T follicular helper cell (primary cell): ENCODE measurements around the gene GNG12.

ENCODE experiments used
- DNase-seq: peaks from one replicate; pipeline ENCODE4 v3.0.0-alpha.2; 2020; ENCODE audit warnings: low read depth

Gene GNG12

DNA sequence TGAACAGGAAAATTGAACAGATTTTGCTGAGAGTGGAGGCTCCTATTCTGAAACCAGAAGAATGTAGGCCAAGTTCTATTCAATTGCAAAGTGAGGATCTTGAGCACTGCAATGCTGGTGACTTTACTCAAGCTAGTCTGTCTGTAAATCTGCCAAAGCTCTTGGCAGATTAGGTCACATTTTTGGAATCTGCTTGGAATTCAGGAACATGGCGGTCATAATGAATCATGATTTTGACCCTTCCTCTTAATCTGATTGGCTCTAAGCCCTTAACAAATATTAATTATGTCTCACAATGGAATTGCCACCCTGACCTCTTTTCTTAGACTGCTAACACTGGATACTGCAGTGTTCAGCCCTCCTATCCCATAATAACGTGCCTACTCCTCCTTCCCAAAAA is 7.2 kb upstream of the GNG12 start:
- DNase-seq = no peak

DNA sequence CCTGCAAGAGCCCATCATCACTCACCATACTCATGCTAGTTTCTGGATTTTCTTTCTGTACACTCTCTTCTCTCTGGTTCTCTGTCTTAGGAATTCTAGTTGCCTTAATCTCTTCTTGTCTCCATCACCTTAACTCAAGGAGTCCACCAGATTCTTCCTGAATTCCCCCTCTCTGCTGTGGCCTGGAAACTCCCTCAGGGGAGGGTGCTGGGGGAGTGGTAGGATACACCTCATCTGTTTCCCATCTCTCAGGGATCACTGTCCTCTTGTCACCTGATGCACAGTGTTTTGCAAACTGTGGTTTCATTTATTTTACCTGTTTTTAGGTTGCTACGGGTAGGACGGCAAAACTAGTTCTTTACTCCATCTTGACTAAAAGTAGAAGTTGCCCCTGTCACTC is 6.6 kb upstream of the GNG12 start:
- no peak for DNase-seq

DNA sequence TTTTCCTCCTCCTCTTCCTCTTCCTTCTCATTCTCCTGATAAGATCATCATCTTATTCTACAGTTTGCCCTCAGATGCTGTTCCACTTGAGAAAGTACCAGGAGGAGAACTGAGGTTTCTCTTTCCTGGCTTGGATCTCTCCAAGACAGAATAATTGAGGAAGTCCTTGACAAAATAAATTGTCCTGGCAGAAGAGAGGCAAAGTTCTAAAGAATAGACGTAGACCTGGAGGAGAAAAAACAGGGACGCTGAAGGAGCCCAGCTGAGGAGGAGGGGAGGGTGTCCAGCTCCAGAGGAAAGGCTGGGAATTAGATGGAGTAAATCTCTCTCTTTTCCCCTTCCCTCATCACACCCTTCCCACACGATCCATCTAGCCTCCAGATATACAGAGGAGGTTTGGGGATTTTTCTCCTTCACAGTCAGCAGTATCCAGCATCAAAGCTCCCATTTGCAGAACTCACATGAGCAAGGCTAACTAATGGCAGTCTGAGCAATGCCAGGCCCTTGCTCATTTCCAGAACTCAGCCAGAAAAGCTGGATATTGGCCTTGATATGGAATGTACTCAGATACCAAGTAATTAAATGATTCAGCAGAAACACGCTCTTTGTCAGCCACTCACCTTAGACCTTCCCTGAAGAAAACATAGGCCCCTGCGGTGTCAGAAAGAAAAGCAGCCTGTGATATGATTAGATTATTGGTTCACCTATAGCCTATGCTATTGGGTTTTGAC is 5.1 kb upstream of the GNG12 start:
- DNase-seq = no peak

DNA sequence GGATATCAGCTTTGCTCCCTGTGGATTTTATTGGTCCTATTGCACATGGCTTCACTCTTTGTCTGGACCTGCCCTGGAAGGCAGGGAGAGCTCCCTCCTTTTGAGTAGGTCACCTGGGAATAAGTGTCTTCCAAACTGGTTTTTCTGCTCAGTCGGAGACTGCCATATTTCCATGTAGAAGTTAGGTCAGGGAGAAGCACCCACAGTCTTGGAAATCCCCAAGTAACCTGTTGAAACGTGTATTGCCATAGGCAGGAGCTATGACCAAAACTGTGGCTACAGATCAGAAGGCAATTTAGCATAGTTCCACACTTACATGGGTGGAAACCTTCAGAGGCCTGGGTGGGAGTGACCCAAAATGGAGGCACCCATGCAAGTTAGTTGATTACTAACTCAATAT is 3.5 kb upstream of the GNG12 start:
- DNase-seq = no peak

DNA sequence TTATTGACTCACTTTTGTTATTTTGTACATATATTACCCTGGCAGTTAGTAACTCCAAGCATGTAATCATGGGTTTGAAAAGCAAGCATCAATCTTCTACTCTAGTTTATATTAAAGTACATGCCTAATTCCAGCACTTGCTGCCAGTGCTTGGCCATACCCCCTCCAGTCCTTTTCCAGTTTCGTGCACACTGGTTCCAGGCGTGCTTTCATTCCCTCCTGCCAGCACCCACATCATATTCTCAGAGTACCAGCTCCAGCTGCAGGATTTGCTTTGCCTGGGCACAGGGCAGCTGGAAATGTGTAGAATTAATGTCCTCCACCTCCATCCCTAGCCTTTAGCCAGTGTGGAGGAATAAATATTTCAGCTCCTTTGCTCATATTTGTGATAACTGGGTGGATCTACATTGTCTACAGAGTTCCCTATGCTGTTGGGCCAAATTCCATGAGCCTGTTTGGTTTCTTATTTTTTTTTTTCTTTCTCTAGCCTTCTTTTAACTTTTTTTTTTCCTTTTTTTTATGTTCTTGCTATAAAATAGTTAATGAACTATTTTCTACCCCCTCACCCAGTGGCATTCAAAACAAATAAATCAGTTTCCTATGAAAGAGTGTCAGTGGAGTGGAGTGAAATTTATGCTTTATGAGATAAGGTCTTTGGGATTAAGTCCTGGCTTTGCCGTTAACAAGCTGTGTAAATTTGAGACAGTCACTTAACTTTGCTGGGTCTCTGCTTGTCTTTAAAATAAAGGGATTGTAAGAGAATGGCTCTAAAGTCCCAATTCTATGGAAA is 2.6 kb upstream of the GNG12 start:
- no peak for DNase-seq

DNA sequence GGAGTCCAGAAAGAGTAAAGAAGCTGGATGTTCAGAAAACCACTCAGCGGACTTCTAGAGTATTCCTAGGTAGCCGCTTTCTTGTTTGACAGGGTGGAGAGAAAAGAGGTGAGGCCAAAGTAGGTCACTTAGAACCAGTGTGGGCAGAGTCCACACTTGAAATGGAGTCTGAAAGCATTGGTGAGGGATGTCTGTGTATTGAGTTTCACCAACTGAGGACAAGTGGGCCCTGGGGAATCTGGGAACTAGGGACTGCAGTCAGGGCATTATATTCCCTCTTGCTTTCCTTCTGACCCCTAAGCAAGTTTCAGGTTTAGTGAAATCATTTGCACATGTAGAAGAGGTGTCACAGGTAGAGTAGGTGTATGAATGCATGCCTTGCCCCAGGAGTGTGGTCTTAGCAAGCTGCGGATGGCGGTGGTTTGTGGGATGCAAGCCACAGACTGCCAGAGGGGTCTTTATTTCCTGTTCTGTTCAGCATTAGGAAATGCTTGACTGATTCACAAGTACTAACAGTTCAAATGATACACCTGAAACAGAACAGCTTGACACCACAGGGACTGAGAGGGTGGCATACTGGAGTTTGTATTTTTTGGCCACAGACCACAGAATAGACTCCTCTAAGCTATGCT is 1.1 kb upstream of the GNG12 start:
- no peak for DNase-seq

DNA sequence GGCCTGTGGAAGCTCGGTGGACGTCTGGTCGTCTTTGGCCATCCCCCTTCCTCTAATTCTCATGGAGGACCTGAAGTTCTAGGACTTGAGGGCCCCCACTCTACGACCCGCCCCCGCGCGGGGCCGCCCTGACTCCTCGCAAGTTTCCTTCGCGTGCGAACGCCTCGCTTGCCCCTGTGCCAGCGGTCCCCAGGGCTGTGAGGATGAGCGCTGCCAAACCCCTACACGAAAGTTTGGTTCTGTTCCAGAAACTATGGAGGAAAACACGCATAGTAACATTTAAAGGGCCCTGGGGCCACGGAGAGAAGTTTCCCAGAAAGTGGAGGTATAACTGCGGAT is 304 bp upstream of the GNG12 start:
- no peak for DNase-seq

DNA sequence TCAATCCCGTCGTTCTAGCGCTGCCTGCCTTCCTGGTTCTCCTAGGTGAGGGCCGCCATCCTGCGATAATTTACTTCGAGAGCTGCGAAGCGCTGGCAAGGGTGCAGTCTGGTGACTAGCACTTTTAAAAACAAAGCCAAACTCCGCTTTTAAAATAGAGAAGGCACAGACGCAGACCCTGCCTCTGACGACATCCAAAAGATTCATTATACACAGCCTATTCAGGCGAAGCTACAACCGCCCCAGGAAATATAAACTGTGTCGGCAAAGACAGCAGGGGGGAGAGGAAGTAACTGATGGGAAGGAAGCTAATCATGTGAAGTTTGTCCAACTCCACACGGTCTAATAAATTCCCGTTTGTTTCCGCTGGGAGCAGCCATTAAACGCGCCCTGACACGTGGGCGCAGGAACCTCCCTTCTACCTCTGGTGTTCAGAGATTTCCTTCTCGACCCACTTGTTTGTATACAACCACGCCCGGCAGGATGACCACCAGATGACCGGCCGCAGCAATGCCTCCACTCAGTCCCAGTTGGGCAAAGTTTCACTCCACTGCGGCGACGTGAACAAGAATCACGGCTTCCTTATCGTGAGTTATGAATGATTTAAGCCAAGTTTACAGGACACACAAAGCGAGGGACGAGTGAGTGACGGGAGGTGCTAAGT is 1.3 kb downstream of the GNG12 start:
- no peak for DNase-seq

DNA sequence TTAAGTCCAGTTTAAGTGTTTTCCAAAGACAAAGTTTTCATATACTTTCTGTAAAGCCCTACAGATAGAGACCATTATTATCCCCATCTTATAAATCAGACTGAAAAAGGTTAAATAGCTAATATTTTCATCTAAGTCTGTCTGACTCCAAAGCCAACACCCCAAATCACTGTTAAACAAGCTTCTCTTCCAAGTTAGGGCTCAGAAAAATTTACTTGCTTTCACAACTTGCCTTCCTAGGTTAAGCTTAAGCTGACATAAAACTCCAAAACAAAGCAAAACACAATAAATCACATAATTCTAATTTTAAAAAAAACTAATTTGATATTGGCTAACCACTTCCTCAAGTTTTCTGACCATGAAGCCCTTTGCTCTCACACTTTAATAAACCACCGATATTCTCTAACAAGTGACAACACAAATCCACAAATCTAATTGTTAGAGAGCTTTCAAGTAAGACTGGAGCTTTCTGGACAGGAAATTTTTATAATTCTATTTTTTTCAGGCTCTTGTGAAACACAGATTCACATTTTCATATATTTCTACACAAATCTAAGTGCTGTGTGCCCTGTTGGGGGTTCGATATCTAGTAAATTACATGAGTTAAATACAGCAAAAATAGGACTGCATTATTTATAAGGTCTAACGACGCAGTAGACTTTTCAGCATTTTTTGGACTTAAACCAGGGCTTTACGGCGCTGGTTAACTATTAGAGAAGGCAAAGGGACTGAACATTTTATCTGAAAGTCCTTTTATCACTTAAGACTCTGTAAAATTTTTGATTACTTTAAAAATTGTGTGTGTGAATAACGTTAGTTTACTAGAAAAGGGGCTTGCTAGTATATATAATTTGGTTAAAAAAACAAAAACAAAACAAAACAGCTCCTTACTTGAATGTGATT is 2.1 kb downstream of the GNG12 start:
- no peak for DNase-seq

DNA sequence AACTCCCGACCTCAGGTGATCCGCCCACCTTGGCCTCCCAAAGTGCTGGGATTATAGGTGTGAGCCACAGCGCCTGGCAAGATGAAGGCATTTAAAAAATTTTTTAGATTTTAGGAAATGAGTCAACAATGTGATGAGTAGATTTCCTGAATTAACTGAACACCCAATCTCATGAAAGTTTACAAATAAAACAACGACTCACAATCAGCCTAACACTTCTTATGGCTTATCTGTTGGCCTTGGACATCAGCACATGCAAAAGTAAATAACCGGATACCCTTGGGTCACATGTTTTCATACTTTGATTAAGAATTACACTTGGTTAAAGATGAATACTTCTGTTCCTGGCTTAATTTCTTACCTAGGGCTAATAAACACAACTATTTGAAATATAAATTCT is 3.0 kb downstream of the GNG12 start:
- DNase-seq = no peak

DNA sequence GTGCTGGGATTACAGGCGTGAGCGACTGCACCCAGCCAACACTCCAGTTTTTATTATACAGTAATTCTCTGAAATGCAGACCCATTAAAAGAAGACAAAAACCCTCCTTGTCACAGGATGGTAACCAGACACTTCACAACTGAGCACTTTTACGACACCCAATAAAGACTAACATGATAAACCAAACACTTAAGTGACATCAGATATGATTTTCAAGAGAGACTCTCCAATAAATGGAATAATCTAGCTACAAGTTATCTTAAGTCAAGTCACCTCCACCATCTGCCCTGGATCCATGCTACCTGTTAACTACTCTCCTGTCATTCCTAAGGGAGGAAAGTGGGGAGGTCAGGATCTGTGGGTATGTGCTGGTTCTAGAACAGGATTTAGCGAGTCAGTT is 5.6 kb downstream of the GNG12 start:
- no peak for DNase-seq

DNA sequence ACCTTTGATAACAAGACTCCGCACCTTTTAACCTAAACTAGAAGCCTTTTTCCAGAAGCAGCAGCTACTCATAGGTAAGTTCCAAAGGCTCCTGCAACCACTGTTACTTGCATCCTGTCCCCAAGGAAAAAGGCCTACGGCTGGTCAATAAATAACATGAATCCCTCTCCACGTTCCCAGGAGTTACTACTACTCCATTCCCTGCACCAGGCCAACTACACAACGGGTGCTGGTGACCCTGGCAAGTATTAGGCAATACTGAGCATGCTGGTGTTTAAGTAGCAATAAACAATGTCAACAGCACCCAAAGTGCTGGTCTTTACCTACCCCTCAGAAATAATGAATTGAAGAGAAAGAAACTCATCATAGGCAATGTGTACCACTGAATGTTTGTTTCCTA is 7.7 kb downstream of the GNG12 start:
- no peak for DNase-seq

DNA sequence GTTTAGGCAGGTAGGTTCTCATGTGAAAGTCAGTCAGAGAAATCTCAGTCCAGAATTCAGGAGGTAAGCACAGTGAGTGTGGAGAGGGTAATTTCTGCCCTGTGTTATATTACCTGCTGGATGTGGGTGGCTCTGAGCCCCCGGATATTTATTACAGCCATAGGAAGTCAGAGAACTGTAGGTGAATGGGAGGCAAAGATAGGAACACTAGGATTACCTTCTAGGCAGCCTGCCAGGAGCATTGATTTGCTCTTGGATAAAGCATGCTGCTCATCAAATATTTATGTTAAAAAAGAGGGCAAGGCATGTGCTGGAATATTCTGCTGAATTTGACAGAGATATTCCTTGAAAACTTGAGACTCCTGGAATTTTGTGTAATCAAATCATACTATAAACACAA is 8.5 kb downstream of the GNG12 start:
- DNase-seq = no peak

DNA sequence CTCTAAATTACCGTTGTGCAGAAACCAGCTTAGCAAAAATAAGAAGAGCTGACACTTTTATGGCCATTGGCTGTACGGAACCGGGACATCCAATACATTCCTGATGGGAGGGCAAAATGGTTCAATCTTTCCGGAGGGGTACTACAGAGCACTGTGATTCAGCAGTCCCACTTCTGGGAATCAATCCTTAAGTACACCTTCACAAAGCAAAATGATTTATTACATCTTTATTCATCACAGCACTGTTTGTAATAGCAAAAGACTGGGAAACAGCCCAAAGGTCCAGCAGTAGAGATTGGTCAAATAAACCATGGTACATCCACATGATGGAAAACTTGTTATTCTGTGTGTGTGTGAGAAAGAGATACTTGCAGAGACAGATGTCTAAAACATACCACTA is 9.7 kb downstream of the GNG12 start:
- DNase-seq = no peak

DNA sequence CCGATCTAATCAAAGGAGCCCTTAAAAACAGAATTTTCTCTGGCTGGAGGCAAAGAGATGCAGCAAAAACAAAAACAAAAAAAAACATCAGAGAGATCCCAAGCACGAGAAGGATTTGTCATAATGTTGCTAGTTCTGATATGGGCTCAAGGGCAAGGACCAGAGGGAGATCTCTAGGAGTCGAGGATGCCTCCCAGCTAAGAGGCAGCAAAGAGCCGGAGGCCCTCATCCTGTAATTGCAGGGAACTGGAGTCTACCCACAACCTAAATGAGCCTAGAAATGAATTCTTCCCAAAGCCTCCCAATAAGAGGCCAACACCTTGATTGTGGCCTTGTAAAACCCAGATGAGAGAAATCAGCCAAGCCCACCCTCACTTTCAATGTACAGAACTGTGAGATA is 12.0 kb downstream of the GNG12 start:
- DNase-seq = no peak

DNA sequence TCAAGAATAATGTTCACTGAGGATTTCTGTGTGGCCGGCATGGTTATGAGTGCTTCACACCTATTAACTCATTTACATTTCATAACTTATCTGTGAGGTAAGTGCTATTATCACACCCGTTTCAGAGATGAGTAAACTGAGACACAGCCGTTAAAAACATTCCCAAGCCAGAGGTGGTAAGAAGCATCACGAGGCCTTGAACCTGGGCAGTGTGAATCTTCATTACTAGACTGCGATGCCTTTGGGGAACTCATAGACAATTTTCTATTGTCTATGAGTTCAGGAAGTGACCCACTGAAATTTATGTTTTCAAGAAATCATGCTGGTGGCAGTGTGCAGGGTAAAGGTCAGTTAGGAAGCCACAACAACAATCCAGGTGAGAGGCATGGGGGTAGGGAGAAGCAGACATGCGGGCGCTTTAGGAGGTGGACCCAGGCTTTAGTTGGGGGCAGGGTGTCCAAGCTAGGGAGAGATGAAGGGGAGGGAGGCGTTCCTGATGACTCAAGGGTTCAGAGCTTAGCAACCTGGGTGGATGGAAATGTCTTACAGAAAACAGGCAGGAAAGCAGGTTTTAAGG is 14.5 kb downstream of the GNG12 start:
- DNase-seq = no peak

DNA sequence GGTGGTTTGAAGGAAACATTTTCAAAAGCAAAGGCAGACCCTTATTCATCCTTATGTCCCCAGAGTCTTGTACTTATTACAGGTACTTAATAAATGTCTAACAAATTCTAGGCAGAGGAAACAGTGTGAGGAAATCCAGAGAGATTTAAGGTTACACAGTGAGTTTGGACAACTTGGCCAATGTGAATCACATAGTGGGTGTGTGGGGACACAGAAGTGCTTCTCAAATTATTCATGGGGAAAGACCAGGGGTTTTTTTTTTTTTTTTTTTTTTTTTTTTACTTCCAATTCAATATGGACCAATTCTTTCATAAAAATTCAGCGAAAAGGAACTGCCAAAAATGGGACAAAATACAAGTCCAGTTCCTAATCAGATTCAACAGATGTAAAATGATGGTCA is 15.1 kb downstream of the GNG12 start:
- DNase-seq = no peak

DNA sequence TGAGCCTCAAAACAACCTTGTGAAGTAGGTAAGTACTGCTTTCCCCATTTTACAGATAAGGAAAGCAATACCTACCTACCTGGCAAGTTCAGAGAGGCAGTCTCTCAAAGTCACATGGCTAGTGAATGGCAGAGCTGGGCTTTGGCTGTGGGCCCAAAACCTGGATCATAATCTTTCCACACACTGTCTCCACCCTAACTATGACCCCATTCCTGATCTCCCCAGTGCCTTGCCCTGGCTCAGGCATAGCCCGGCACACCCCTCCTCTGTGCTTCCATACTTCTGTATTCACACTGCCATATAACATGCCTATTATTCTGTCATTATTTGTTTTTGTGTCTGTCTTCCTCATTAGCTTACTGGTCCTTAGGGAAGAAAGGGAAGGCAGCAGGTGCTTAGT is 15.9 kb downstream of the GNG12 start:
- DNase-seq = no peak

DNA sequence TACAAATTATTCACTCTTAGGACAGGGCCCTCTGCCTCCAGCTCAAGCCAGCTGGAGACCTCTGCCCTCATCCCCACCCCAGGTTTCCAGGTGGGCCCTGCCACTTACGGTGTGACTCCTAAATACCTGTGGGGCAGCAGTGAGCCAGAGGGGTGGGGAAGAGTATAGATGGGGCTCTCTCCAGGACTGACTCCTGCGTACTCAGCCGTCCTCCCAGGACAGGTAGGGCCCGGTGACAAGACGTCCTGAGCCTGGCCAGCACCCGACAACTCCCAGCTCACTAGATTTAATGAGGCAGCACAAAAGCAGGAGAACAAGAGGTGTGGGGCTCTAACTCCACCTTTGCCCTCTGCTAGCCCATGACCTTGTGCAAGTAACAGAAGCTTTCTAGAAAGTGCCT is 16.8 kb downstream of the GNG12 start:
- DNase-seq = no peak

DNA sequence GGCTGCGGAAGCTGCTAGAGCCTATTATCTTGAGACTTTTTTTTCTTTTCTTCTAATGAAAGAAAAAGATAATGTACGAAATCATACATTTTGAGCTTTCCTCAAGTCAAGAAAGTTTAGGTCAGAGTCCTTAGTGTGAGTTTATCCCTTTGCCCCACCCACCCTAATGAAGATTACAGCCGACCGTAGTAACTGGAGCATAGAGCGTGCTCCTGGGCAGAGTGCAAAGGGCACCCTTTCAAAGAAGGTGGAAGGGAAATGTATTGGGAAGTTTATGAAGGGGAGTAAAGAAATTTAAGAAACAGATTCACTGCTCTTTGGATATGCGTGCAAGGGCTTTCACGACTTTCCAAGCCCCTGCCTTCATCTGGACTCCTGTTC is 17.2 kb downstream of the GNG12 start:
- no peak for DNase-seq

DNA sequence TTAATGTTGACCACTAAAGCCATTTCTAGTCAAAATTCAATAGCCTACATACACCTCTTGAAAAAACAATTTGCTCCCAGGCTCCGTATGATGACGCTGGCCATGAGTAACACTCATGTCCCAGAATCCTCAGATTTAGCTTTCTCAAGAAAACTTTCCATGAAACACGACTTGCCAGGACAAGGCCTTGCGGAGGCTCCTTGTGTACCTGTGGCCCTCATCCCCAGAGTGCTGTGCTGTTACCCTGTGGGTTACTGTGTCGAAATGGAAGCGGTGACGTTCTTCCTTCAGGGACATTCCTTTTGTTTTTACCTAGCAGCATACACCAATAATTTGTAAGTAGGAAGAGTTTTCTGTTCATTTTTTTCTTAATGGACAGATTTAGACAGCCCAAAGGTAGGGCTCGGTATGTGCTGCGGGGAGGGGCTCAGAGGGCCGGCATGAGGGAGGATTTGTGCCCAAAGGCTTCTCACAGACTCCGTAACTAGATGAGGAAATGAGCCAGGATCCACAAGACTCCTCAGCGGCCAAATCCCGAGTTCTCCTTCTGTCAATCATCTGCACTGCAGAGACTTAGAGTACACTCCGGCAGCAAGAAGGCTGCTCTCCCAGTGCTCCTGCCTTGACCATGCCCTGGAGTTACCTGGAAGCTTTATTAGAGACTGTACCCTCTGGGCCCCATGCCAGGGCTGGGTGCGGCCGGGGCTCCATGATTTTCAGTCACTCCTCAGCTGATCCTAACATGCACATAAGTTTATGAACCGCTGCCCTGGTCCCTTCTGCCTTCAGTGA is 17.8 kb downstream of the GNG12 start:
- no peak for DNase-seq
